ENCODE measurements around the gene ARHGEF19.
"Not testable (repeated sequence)": the region's sequence is repeated elsewhere in the genome, so short reads cannot be mapped to it uniquely, and the experiment has no call there.

Gene ARHGEF19

DNA sequence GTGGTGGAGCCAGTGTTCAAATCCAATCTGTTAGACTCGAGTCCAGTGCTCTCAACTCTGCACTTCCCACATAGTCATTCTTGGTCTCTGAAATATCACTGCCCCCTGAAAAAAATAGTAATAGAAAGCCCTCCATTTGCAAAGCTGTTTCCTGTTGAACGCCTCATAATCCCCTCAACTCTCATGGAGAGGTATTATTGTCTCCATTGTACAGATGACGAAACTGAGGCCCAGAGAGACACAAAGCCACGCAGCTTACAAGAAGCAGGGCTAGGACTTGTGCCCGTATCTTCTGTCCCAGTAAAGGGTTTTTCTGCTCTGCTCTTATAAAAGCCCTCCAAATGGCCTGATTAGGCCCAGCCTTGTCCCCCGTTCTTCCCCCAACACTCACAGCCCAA lies 6.2 kb upstream of the ARHGEF19 start:
- no peak for DNase-seq

DNA sequence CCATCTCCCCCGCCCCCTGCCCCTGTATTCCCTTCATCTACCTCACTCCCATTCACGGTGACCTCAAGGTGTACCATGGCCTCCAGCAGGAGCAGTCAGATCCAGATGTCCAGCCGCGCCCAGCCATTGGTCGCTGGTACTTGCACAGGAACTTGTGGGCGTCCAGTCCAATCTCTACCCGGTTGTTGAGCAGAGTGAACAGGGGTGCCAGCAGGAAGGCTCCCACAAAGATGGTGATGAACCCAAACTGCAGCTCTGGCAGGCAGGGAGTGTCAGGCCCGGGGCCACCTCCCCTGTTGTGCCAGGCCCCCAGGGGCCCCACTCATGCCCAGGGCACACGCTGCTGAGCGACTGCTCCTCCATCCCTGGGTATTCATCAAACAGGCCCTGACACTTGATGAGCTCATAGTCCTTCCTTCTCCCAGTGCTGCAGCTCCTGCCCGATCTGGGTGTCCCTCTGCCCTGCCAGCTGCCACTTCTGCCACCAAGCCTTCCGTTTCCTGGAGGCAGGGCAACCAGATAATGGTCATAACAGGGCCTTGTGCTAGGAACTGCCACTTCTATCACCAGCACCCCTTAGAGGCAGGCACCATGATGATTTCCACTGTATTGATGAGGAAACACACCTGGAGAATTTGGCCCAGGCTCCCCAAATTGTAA lies 5.7 kb upstream of the ARHGEF19 start:
- DNase-seq = no peak

DNA sequence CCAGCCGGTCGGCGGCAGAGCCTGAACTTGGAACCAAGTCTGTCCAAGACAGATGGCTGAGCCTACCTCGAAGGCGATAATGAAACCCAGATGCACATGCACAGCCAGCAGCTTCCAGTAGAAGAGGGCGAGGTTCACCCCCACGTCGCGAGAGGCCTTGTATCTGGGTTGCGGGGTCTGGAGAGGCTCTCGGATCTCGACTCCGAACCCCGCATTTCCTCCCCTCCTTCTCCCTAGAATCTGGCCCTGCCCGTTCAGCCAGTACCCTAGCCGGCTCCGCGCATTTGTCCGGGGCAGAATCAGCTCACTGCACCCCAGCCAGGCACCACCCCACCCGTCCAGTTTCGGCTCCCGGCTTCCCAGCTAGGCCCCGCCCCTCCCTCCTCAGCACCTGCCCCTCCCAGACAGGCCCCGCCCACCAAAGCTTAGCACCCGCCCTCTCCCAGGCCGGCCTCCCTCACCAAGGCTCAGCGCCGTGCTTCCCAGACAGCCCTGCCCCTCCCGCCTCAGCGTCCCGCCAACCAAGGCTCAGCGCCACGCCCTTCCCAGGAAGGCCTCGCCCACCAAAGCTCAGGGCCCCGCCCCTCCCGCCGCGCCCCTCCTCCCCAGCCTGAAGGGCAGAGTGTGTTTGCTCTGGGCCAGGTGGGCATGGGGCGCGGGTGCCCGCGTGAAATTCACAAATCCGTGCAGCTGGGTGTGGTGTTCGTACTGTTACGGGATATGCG lies 4.8 kb upstream of the ARHGEF19 start:
- DNase-seq = peak; percentile 92

DNA sequence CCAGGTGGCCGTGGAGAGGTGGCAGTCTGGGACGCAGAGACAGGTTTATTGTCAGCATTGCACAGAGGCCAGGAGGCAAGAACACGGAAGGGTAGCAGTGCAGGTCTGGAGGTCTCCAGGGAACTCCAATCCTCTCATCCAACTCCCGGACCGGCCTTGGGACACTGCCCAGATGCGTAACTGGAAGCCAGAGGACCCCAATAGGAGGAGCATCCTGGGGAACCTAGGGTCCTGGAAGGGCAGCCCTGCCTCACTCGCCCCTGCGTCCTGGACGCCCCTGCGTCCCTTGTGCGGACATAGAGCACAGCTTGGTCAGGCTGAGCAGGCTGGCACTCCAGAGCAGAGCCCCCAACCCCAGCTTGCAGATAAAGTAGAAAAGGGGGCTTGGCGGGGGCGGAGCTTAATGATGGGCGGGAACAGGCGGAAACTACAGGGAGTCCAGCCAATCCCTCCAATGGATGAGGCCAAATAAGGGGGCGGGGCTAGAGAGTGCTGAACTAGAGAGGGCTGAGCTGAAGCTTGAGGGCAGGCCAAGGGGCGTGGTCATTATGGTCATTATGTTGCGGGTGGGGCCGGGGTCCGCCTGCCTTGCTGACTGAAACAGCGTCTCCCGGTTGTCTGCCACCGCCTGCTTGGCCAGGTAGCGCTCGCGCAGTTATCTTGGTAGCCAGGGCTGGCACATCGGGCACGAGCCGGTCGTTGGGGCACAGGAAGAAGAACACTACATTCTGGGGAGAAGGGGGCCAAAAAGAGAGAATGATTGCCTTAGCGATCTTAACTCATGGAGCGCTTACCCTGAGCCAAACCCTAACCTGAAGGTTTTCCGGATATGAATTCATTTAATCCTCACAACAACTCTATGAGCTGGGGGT lies 3.7 kb upstream of the ARHGEF19 start:
- peak; percentile 84 for DNase-seq

DNA sequence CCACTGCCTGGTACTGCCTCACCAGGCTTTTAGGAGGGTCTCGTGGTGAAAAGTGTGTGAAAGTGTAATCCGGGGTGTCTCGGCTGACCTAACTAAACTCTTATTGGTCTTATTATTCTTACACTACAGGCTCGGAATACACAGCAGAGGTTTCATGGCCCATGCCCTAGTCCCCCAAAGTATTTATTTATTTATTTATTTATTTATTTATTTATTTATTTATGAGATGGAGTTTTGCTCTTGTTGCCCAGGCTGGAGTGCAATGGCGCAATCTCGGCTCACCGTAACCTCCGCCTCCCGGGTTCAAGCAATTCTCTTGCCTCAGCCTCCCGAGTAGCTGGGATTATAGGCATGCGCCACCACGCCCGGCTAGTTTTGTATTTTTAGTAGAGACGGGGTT lies 2.8 kb upstream of the ARHGEF19 start:
- DNase-seq = not testable (repeated sequence)

DNA sequence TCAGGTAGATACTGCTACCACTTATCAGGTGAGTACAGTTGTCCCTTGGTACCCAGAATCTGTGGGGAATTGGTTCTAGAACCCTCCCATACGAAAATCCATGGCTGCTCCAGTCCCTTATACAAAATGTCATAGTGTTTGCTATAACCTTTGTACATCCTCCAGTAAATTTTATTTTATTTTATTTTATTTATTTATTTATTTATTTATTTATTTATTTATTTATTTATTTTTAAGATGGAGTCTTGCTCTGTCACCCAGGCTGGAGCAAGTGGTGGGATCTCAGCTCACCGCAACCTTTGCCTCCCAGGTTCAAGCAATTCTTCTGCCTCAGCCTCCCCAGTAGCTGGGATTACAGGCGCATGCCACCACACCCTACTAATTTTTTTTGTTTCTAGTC lies 1.1 kb upstream of the ARHGEF19 start:
- not testable (repeated sequence) for DNase-seq

DNA sequence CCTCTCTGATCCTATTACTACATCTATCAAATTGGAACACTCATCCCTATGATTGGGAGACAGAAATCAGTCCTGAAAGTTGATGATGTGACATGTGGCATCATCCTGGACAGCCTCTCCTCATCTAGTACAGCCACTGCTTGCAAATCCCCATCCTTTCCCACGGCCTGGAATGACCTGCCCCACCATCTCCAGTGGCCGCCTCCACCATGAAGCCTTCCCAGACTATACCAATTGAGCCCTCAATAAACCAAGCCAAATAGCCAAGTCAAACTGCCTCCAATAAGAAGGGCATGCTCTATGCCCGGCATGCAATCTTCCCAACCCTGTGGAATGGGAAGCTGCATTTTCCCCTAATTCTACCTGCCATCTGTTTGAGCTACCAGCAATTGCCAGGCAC lies 561 bp upstream of the ARHGEF19 start:
- no peak for DNase-seq

DNA sequence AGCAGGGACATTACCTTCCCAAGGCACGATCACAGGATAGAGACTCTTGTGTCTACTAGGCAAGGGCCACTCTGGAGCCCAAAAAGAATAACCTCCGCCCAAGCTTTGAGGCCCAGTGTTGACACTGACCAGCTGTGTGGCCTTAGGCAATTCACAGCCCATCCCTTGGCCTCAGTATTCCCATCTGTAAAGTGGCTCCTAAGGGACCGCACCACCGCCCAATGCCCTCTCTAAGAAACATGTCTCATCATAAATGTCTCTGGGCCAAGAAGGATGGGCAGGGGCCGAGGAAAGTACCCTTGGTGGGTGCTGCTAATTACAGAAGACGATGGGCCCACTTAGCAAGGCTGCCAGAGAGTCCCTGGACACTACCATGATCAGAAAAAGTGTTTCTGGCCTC lies 628 bp downstream of the ARHGEF19 start:
- no peak for DNase-seq

DNA sequence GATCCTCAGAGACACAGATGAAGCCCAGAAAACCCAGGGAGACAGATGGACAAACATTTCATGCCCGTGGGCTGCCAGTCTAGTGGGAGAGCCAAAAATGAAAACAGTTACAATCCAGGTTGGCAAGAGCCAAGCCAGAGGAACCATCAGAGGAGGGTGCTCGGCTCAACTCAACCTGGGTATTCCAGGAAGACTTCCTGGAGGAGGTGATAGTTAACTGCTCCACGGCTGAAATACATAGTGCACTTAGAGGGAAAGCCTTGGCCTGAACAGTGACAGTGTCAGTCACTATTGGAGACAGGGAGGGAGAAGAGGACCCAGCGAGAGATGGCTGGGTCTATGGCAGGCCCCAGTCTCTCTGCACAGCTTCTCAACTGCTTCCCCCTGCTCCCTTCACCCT lies 1.9 kb downstream of the ARHGEF19 start:
- no peak for DNase-seq

DNA sequence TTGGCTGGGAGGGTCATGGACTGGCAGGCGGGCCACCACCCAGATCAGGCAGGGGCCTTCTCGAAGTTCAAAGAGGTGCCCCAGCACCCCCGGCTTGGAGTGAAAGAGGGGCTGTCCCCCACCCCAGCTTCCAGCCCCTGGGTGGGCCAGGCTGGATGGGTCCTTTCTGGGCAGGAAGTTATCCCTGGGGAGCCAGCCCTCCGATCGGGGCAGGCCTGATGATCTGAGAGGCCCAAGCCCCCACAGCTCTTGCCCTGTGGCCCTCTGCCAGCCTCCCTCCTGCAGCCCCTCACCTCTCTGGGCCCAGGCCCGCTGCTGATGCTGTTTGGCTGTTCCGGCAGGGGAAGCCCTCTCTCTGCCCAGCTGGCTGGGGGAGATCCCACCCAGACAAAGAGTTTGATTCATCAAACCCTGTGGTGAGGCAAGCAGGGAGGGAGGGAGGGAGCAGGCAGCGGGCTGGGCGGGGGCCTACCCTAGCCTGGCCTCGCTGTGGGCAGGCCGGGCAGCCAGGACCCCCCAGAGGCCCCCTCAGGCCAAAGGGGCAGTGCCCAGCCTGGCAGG lies 2.5 kb downstream of the ARHGEF19 start:
- DNase-seq = no peak

DNA sequence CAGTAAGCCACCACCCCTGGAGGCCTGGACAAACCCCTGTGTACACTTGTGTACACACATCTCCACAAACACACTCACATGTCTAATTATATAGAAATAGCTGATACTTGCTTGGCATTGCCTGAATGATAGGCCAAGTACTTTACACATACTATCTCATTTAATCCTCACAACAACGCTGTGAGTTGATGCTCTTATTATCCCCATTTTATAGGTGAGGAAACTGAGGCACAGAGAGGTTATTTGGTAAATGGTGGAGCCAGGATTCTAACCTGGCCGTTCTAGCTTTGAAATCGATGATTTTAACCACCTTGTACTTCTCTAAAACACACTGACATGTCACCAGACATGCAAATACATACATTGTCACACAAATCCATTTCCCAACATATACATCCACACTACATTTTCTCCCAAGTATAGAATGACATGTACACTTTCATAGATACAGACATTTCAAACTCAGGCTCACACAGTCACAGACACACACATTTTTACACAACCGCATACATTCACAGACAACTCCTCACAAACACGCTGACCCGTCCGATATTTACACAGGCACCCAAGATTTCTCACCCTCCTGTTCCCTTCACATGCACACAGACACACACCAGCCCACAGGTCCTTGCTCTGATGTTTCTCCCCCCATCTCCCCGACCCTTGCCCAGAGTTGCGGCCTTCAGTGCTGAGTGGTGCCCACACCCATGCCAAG lies 3.2 kb downstream of the ARHGEF19 start:
- DNase-seq = no peak

DNA sequence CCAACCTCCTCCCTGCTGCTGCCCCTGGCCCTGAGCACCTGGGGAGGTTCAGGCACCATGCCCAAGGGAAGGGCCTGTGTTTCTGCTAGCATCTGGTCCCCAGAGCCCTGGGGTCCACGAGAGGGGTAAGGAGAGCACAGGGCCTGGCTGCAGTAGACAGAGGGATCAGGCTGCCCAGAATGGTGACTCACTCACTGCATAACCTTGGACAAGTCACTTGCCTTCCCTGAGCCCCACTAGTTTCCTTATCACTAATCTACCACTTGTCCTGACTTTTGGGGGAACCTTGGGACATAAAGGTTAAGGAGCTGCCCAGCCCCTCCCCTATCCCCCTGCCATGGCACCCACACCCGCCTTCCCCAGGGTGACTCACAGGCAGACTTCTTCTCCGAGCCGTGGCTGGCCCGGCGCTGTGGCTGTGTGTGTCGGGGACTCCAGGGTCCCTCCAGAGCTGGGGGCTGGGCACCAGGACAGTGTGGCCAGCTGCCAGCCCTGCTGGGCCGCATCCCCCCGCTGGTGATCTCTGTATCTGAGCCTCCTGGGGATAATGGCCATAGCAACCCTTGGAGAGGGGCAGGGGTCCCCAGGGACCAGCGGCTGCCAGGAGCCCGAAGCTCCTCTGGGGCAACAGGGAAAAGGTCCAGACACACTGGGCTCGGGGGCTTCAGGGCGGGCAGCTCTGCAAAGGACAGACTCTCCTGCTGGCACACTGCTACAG lies 4.0 kb downstream of the ARHGEF19 start:
- DNase-seq = no peak

DNA sequence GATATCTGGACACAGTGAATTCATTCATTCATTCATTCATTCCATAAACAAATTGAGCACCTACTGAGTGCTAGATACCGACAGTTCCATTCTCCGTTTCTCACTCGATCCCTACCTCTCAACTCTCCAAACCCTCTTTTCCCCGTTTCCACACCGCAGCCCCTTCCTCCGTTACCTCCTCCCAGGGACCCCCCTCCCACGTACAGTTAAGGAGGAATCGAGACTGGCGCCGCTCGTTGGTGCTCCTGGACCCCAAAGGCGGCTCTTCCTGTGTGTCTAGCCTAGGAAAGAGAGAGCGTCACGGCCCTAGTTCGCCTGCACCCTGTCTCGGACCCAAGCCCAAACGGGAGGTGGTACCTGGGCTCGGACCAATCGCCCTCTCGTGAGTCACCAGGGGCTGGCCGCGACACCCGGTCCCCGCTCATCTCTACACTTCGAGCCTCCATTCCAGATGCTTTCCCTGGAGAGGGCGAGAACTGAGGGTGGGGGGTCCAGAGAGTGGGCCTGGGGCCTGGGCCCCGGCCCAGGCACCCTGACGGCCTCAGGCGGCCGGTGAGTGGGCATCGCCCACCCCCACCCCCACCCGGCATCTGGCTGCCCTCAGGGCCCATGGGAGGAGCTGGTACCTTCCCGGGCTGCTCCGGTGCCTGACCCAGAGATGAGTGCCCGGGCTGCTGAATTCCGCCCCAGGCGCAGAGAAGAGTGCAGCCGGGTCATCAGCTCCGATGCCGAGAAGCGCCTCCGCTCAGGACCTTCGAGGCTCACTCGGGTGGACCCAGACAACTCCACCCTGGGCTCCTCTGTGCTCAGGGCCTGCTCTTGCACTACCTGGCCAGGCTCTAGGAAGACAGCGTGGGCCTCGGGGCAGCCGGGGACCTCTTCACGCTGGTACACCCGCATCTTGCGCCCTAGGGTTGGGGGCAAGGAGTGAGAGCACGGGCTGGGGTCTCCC lies 4.9 kb downstream of the ARHGEF19 start:
- DNase-seq = no peak

DNA sequence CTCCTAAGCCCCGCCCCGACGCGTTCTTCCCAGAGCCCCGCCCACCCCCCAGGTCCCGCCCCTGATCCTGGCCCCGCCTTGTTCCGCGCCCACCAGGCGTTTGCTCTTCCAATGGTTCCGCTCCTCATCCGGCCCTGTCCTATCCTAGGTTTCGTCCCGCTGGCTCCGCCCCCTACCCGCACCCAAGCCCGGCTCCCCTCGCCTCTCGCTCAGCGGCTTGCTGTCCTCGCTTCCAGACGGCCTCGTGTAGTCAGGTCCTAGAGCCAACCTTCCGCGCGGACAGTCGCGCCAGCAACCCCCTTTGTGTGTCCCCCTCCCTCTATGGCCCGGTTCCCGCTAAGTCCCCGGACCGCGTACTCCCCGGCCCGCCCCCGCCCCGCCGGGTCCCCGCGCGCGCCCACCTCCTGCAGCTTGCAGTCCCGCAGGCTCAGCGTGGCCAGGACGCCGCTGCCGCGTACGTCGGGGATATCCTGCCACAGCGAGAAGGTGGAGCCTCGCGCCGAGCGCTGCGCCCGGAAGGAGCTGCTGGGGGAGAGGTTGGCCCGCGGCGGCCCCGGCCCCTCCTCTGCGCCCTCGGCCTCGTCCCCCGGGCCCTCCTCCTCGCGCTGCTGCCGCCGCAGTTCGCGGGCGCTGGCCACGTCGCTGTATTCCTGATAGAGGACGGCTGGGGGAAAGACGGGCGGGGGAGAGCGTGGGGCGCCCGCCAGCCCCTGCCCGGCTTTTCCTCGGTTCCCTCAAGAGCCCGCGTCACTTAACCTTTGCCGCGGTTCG lies 5.7 kb downstream of the ARHGEF19 start:
- peak; percentile 97 for DNase-seq

DNA sequence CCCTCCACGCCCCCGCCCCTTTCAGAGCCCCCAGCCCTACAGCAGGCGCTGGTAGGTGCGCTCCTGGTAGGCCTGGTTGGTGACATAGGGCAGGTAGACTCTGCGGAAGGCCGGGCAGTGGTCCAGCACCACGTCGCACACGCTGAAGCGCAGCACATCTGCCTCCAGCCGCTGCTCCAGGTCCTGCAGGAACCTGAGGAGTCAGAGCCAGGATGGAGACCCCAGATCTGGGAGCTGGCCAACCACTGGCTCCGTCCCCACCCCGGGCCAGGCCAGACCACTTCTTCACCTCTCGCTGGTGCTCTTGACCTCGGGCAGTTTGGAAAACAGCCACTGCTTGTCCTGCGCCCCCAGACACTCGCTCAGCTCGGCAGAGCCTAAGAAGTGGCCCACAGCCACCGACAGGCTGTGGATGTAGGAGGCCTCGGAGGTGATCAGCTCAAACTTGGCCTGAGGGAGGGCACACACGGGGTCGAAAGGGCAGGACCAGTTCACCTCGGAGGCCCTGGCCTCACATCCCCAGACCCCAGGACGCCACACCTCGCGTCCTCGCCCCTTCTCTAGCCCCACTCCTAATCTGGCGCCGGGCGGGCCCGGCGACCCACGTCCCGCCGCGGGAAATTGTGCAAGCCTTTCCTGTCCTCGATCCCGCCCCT lies 6.4 kb downstream of the ARHGEF19 start:
- no peak for DNase-seq

DNA sequence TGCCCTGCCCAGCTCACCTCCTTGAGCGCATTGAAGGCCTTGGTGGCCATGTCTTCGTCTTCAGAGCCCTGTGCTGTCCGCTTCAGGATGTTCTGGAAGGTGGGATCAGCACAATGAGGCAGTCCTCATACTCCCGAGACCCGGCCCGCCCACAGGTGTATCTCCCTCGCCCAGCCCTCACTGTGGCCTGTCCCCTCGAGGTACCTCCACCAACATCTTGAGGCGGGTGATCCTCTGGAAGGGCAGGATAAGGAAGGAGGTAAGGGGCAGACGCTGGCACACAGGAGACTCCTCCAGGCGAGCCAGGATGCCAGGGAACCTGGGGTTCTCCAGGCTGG lies 7.1 kb downstream of the ARHGEF19 start:
- no peak for DNase-seq

DNA sequence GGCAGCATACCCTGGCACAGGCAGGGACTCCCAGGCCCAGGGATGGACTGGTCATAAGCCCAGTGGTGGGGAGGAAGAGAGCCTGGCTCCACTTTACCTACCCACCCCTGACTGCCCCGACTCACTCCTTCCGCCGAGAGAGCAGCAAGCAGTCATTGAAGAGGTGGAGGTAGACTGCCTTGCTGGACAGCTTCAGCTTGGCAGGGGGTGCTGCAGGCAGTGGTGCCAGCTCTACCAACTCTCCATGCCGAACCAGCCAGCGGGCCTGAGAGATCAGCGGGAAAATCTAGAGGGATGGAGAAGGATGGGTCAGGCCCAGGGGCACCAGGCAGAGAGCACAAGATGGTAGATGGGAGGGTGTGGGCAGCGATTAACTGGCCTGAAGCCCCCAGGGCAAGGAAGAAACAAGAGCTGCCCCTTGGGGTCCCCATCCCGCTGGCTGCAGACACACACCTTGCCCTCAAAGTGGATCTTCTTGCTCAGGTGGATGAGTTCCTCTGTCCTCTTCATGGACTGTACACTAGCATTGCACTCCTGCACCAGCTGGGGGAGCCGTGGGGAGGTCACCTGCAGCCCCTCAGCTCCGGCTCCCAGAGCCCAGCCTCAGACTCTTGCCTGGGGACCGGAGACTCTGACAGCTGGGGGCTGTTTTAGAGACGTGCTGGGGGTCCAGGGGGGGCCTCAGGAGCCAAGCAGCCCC lies 7.7 kb downstream of the ARHGEF19 start:
- DNase-seq = no peak

DNA sequence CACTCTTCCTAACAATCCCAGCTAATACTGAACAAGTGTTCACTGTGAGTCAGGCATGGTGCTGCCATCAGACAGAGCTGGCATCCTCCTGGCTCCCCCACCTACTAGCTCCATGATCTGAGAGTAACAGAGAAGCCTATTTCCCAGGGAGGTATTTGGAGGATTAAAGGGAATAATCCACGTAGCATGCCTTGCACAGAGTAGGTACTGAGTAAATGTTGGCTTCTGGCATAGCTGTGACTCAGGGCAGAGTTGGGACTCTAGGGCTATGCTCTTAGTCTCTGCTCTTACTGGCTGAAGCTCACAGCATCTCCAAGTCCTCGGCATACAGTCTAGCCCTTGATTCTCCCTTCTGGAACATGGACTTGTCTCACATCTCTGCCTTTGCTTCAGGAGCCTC lies 8.2 kb downstream of the ARHGEF19 start:
- DNase-seq = no peak

DNA sequence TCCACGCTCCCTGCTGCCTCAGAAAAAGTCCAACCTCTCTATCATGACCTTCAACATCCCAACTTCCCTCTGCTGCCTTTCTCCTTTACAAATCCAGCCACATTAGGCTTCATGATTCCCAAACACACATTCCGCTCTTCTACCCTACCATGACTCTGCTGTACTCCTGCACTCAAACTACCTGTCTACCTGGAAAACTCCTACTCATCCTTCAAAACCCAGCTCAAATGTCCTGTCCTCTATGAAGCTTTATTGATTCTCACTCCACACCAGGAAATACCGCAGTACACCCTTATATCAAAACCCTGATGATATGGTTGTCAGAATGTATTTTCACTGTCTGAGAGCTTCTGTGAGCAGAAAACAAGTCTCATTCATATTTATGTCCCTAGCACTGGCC lies 8.9 kb downstream of the ARHGEF19 start:
- DNase-seq = no peak

Data from NCI-H1048 (cell line).